Small intestine (tissue), 7 donors: ENCODE results near the gene SORCS2. TPM values are rescaled to one million over a fixed set of nuclear protein-coding genes. Genes with fewer than 3 reads are reported as not detected.

Source experiments
- DNase-seq, 2 donors: peaks; one replicate each; pipeline versions ENCODE4 v3.0.0 to v3.0.0-alpha.2; 2013
- FAIRE-seq: peaks from 2 replicates; lab custom pipeline; 2012; peaks lifted over from hg19 to GRCh38; lab: Jason Lieb, UNC
- H3K27ac ChIP-seq, 3 donors: one replicate each; pipeline ENCODE4 v1.5.1; 2013; ENCODE audit warnings: low read length in 2 of 3, mild to moderate bottlenecking in 2 of 3, control low read depth in 1 of 3, inconsistent platforms in 1 of 3, low read depth in 1 of 3, moderate library complexity in 1 of 3
- H3K27me3 ChIP-seq, 3 donors: one replicate each; pipeline ENCODE4 v1.6.1; 2013; ENCODE audit warnings: low read length in 3 of 3, inconsistent platforms in 1 of 3; ENCODE audit not compliant: control insufficient read depth in 3 of 3, insufficient read depth in 3 of 3
- H3K36me3 ChIP-seq, 3 donors: one replicate each; pipeline ENCODE4 v1.6.1; 2013; ENCODE audit warnings: low read length in 3 of 3, inconsistent platforms in 1 of 3, low read depth in 1 of 3, mild to moderate bottlenecking in 1 of 3, moderate library complexity in 1 of 3; ENCODE audit not compliant: control insufficient read depth in 3 of 3, insufficient read depth in 2 of 3
- H3K4me1 ChIP-seq, 3 donors: one replicate each; pipeline ENCODE4 v1.6.1; 2013; ENCODE audit warnings: low read length in 2 of 3, inconsistent platforms in 1 of 3, low read depth in 1 of 3, mild to moderate bottlenecking in 1 of 3, moderate library complexity in 1 of 3; ENCODE audit not compliant: control insufficient read depth in 3 of 3, insufficient read depth in 2 of 3
- H3K4me3 ChIP-seq, 3 donors: one replicate each; pipeline ENCODE4 v1.5.1; 2013; ENCODE audit warnings: low read length in 3 of 3, control low read depth in 1 of 3, inconsistent platforms in 1 of 3, low read depth in 1 of 3, mild to moderate bottlenecking in 1 of 3, moderate library complexity in 1 of 3
- H3K9me3 ChIP-seq, 2 donors: one replicate each; pipeline ENCODE4 v1.6.1; 2013; ENCODE audit warnings: low read depth in 1 of 2, low read length in 1 of 2; ENCODE audit not compliant: control insufficient read depth in 2 of 2, insufficient read depth in 1 of 2
- WGBS, 3 donors: extraction: QIAGEN DNeasy Blood & Tissue Kit; methylation state at CpG; one replicate each; pipeline ENCODE4 v1.1.7; 2013; 5-methylcytosine and 5-hydroxymethylcytosine counted together
- polyA plus RNA-seq, 4 donors: library from polyadenylated mRNA; stranded (reverse) in 3 of 4; unstranded in 1 of 4; fragments of 200-250 nt in 3 of 4; fragments of 120-200 nt in 1 of 4; gene quantifications; one replicate each; pipeline versions ENCODE4 v1.2.1 to v1.2.3, GENCODE V29; 2013
- donor health status: healthy with polysubstance abuse.
- donor health status: control.
- donor health status: control.
- donor health status: Bipolar disorder and iron deficiency.
- donor health status: healthy.

The SORCS2 gene
- polyA plus RNA-seq, 4 donors = 0.63 to 3.3 (median 2.2) TPM; not detected in 1

DNA sequence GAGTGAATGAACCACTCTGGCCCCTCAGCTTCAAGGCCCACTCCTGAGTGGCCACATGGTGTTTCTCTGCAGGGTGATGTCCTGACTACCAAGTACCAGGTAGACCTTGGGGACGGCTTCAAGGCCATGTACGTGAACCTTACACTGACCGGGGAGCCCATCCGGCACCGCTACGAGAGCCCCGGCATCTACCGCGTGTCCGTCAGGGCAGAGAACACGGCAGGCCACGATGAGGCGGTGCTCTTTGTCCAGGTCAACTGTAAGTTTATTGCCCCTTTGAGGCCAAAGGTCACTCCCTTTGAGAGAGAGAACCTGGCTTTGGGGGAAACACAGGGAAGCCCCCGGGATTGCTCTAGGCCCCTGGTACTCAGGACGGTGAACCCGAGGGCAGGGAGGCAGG, 531.3 kb downstream of the SORCS2 start:
- Histone ChIP-seq H3K9me3 (no peaks in the 10 kb centered on the region), H3K4me1 (no peaks in the 10 kb centered on the region), H3K4me3 (no peak overlapping the region), H3K27me3 (peaks cover 0 to 14% (median 6%) of the 10 kb centered on the region in 3 donors), H3K36me3 (no peaks in the 10 kb centered on the region), H3K27ac (no peak overlapping the region)
- FAIRE-seq = no peak
- DNase-seq = no peak
- 75 to 88% (median 82%) methylated on average over 15 to 16 of the region's 16 CpGs for WGBS, 3 donors

DNA sequence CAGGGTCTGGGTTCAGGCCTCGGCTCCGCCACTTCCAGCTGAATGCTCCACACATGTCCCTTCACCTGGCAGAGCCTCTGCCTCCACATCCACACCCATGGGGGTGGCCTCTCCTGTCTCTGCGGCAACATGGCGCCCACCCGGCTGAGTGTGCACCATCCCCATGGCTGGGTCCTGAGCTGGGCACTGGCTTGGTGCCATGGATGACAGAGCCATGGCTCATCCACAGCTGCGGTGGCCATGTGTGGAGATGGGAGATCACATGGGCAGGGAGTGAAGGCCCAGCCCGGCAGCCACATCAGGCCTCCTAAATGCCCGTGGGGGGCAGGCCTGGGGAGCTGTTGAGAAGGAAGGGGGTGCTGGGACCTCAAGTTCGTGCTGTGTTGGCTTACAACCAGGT, 533.6 kb downstream of the SORCS2 start:
- DNase-seq (no peak), FAIRE-seq (no peak)
- no peak overlapping the region for H3K27ac ChIP-seq
- 79 to 85% (median 80%) methylated on average over 9 of the region's 9 CpGs for WGBS, 3 donors
- no peak overlapping the region for H3K4me3 ChIP-seq
- peaks cover 0 to 4% (median 0%) of the 10 kb centered on the region in 3 donors for H3K27me3 ChIP-seq
- H3K4me1 ChIP-seq = no peaks in the 10 kb centered on the region
- H3K36me3 ChIP-seq = no peaks in the 10 kb centered on the region
- H3K9me3 ChIP-seq = no peaks in the 10 kb centered on the region

DNA sequence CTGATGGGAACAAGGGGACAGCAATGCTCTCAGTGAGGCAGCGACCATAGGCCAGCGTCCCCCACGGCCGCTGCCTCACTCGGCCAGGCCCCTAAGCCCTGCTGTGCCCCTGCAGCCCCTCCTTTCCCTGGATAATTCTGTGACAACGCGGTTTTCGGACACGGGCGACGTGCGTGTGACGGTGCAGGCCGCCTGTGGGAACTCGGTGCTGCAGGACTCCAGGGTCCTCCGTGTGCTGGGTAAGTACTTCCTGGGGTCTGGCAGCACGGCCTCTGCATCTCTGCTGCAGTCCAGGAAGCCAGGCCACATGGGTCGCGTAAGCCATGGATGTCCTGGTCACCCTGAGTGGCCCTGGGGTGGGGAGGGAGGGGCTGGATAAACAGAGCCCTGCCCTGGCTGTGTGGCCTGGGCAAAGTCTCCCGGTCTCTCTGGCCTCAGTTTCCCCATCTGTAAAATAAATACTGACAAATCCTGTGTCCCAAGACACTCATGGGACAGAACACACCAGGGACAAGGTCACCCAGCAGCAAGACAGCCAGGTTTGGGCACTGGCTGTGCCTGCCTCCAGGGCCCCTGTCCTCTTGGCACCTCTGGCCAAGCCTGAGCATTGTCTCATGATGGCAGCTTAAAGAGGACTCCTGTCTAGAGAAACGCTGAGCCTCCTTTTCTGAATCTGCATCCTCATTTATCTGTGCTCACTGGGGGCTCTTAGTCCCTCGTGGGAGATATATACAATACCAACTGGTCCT, 534.5 kb downstream of the SORCS2 start:
- FAIRE-seq (no peak), DNase-seq (no peak)
- Histone ChIP-seq H3K36me3 (no peaks in the 10 kb centered on the region), H3K9me3 (no peaks in the 10 kb centered on the region), H3K27ac (no peak overlapping the region), H3K4me1 (no peaks in the 10 kb centered on the region), H3K27me3 (peaks cover 0 to 4% (median 0%) of the 10 kb centered on the region in 3 donors), H3K4me3 (no peak overlapping the region)
- 80 to 84% (median 80%) methylated on average over 22 of the region's 22 CpGs for WGBS, 3 donors

DNA sequence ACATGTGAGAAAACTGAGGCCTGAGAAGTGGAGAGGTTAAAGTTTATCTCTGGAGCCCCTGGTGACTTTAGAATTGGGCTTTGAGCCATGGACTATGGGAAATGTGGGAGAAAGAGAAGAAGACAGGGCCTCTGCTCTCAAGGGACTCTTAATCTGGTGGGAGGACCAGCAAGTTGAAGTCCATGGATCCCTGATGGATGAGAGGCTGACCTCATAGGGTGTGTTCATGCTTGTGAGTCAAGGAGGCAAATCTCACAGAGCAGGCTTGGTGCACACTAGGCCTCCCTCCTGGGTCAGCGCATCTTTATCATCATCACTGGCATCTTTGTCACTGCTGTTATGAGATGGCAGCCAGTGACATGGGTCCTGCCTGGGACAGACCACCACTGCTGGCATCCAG, 535.4 kb downstream of the SORCS2 start:
- FAIRE-seq = no peak

DNA sequence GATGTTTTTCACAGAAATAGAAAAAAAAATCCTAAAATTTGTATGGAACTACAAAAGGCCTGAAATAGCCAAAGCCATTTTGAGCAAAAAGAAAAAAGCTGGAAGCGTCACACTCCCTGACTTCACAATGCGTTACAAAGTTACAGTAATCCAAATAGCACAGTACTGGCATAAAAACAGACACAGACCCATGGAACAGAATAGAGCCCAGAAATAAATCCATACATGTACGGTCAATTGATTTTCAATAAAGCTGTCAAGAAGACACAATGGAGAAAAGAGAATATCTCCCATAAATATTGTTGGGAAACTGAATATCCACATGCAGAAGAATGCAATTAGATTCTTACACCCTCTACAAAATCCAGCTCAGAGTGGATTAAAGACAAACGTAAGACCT, 539.1 kb downstream of the SORCS2 start:
- Histone ChIP-seq H3K4me1 (no peaks in the 10 kb centered on the region), H3K27ac (no peak overlapping the region), H3K27me3 (peaks cover 0 to 4% (median 0%) of the 10 kb centered on the region in 3 donors), H3K36me3 (no peaks in the 10 kb centered on the region), H3K9me3 (no peaks in the 10 kb centered on the region), H3K4me3 (no peak overlapping the region)
- FAIRE-seq (no peak), DNase-seq (no peak)
- 78 to 81% (median 78%) methylated on average over 4 of the region's 4 CpGs for WGBS, 3 donors

More for the DNA sequence above, 535.4 kb downstream of the SORCS2 start:
- Histone ChIP-seq H3K27me3 (no peaks in the 10 kb centered on the region), H3K4me3 (no peak overlapping the region), H3K9me3 (no peaks in the 10 kb centered on the region), H3K4me1 (no peaks in the 10 kb centered on the region), H3K27ac (no peak overlapping the region), H3K36me3 (no peaks in the 10 kb centered on the region)
- WGBS, 3 donors = 95 to 100% (median 97%) methylated on average over 1 of the region's 1 CpG
- DNase-seq = no peak

DNA sequence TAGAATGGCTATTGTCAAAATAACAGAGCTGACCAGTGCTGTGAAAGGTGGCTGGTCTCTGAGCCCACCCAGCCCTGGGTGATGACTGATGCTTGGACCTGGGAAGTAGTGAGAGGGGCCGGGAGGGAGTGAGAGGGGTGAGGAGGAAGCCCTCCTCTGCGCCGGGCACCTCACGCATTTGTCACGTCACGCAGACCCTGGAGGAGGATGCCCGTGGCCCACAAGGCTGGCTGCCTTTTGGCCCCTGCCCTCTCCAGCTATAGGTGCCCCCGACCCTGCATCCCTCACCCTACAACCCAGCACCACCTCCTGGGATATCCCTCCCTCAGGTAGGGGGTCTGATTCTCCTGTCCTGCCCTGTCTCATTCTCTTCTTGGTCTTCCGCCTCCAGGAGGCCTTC, 539.9 kb downstream of the SORCS2 start:
- Histone ChIP-seq H3K27ac (no peak overlapping the region), H3K9me3 (no peaks in the 10 kb centered on the region), H3K4me3 (no peak overlapping the region), H3K27me3 (peaks cover 0 to 4% (median 0%) of the 10 kb centered on the region in 3 donors), H3K4me1 (no peaks in the 10 kb centered on the region), H3K36me3 (no peaks in the 10 kb centered on the region)
- no peak for FAIRE-seq
- WGBS, 3 donors = 82 to 91% (median 88%) methylated on average over 9 of the region's 9 CpGs
- no peak for DNase-seq

DNA sequence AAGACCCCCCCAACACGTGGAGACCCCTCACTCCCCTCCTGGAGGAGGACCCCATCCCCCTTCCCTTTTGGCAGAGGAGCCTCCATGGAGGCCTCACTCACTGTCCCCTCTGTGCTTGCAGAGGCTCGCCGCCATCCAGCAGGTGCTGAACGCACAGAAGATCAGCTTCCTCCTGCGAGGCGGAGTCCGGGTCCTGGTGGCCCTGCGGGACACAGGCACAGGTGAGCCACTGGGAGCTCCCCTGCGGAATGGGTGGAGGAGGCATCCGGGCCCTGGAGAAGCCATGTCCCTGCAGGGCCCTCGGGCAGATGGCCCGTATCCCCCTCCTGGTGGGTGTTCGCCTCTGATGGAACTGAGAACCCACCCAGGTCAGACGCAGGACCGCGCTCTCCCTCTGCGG, 540.9 kb downstream of the SORCS2 start:
- H3K27ac ChIP-seq = no peak overlapping the region
- DNase-seq = no peak
- H3K36me3 ChIP-seq = peaks cover 0 to 3% (median 0%) of the 10 kb centered on the region in 3 donors
- no peaks in the 10 kb centered on the region for H3K4me1 ChIP-seq
- WGBS, 3 donors = 76 to 87% (median 79%) methylated on average over 16 to 17 of the region's 17 CpGs
- no peaks in the 10 kb centered on the region for H3K9me3 ChIP-seq
- H3K4me3 ChIP-seq = no peak overlapping the region
- peaks cover 0 to 4% (median 0%) of the 10 kb centered on the region in 3 donors for H3K27me3 ChIP-seq
- FAIRE-seq = no peak

DNA sequence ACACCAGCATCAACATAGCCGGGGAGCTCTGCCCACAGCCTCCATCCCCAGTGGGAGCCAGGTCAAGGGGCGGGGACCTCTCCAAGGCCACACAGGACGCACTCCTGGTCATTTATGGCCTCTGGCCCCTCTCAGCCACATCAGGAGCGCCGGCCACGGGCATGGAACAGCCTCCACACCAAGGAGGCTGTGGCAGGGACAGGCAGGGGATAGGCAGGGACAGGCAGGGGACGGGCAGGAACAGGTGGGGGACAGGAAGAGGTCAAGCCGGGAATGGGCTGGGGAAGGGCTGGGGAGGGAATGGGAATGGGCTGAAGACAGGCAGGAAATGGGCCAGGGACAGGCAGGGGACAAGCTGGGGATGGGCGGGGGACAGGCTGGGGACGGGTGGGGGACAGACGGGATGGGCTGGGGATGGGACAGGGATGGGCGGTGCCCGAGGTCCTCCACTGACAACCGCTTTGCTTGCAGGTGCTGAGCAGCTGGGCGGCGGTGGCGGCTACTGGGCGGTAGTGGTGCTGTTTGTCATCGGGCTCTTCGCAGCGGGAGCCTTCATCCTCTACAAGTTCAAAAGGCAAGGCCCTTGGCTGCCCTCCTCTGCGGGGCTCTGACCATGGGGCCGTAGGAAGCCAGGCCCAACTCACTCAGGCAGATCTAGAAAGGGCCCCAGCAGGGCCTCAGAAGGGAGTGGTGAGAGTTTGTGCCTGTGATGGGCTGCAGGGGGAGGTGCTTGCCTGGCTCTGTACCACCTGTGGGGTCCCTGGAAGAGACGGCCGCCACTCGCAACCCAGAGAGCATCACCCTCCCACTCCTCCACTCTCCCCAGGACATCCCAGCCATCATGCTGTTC, 541.7 kb downstream of the SORCS2 start:
- Histone ChIP-seq H3K27ac (no peak overlapping the region), H3K4me3 (no peak overlapping the region), H3K4me1 (no peaks in the 10 kb centered on the region), H3K27me3 (peaks cover 0 to 4% (median 0%) of the 10 kb centered on the region in 3 donors), H3K9me3 (no peaks in the 10 kb centered on the region), H3K36me3 (peaks cover 0 to 3% (median 0%) of the 10 kb centered on the region in 3 donors)
- DNase-seq = no peak
- 42 to 64% (median 44%) methylated on average over 23 to 26 of the region's 26 CpGs for WGBS, 3 donors
- no peak for FAIRE-seq
